Activated CD8-positive, alpha-beta T cell treated with anti-CD3 and anti-CD28 coated beads, Interleukin-2, amount 10 ng/mL, durations not matched to agents 7 days and 5 days (primary cell): ENCODE results near the gene FAM120B. TPM values are rescaled to one million over a fixed set of nuclear protein-coding genes. Genes with fewer than 3 reads are reported as not detected.

ENCODE experiments used
- ATAC-seq: fragments of 150-1000 bp; cut with Tn5 transposase; one replicate; pipeline ENCODE4 v1.10.0; 2021; ENCODE audit warnings: moderate library complexity
- CTCF ChIA-PET: fragments of 350-600 bp; sonication (Branson Sonifier 250); formaldehyde crosslinking; loops from one replicate; lab custom pipeline; 2021; ENCODE audit warnings: antibody characterized with exemption; lab: Charles Lee
- POLR2A ChIA-PET: fragments of 350-600 bp; sonication (Branson Sonifier 250); formaldehyde crosslinking; loops from one replicate; lab custom pipeline; 2021; ENCODE audit warnings: antibody characterized with exemption; lab: Charles Lee
- DNase-seq: peaks from one replicate; pipeline ENCODE4 v3.0.0-alpha.2; 2020
- H3K27ac Mint-ChIP-seq: one replicate; pipeline ENCODE4 v1.8.0; 2021; ENCODE audit warnings: mild to moderate bottlenecking, mixed read lengths
- H3K27me3 Mint-ChIP-seq: one replicate; pipeline ENCODE4 v1.8.0; 2021; ENCODE audit warnings: low read depth, mixed read lengths
- H3K36me3 Mint-ChIP-seq: one replicate; pipeline ENCODE4 v1.8.0; 2021; ENCODE audit warnings: low read depth, mixed read lengths
- H3K4me1 Mint-ChIP-seq: one replicate; pipeline ENCODE4 v1.8.0; 2021; ENCODE audit warnings: low read depth, mixed read lengths
- H3K4me3 Mint-ChIP-seq: one replicate; pipeline ENCODE4 v1.8.0; 2021; ENCODE audit warnings: mild to moderate bottlenecking, mixed read lengths
- H3K9me3 Mint-ChIP-seq: one replicate; pipeline ENCODE4 v1.8.0; 2022; ENCODE audit warnings: mixed read lengths; ENCODE audit not compliant: insufficient read depth
- total RNA-seq, 2 experiments: library from RNA; stranded (reverse); gene quantifications; one replicate each; pipeline ENCODE4 v1.2.3, GENCODE V29; 2021

FAM120B gene
- total RNA-seq, 2 experiments from 2014 or later: 25.5 to 26.0 TPM

DNA sequence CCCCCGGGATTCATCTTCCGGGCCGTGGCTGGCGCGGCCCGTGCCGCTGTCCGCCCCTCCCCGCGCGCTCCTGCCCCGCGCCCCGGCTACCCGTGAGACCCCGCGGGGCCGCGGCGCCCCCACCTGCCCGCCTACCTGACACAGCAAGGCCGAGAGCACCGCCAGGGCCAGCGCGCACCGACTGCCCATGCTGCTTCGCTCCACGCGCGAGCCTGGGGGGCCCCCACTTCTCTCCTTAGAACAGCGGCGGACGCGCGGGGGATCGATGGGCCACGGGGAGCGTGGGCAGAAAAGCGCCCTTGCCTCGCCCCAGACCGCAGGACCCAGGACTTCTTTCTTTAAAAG, 16.6 kb upstream of the FAM120B start:
- Mint-ChIP-seq H3K27me3 (peaks cover 39% of the 10 kb centered on the region), H3K36me3 (peaks cover 23% of the 10 kb centered on the region), H3K27ac (peak overlapping the region; percentile 78), H3K4me3 (peak overlapping the region; percentile 83), H3K9me3 (no peaks in the 10 kb centered on the region), H3K4me1 (peaks cover 50% of the 10 kb centered on the region)
- peak; percentile 6 for ATAC-seq
- CTCF ChIA-PET: interaction anchor here (0.9 kb wide), 1 partner anchor 12 kb away, joined by 4 read pairs; no protein-coding TSS in a partner anchor
- POLR2A ChIA-PET: no interaction called here
- no peak for DNase-seq

DNA sequence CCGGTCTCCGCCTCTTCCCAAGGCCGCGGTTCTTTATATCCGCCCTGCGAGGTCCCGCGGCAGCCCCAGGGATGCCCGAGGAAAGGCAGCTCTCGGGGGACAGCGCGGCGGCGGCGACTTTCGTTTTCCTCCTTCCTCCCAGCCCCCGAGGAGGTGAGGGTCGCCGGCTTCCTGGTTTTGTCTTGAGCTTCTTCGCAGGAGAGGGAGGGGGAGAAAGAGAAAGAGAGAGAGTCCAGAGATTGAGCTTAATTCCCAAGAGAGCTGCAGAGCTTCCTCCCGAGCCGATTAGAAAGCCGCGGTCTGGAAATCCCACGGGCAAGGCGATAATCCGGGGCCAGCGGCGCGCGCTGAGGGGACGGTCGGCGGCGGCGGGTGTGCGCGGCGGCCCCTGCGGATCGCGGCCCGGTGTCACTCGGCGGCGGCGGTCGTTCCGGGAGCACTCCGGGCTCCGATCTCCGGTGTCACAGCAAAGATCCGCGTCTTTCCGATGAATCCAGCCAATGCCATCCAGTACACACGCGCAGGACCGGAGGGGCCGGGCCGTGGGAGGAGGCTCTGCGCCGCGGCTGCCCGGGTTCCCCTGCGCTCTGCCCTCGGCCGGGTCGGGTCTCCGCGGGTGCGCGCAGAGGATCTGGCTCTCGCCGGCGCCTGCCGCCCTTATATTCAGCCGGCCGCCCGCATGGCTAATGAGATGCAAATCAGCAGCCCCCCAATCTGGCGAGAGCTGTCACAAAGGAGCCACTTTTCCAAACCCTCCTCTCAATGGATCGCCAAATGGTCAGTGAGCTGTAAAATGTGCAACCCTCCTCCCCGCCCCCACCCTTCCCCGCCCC, 16.0 kb upstream of the FAM120B start, which contains the start of gene DLL1:
TSS of gene DLL1 (minus strand) at position 783 of the 833 bp plus-strand sequence. CDS start 939 bp downstream, outside the sequence.
- POLR2A ChIA-PET: interaction anchor here (0.5 to 1.2 kb wide), 3 partner anchors 9 to 143 kb away, joined by 3 to 5 read pairs (median 3); no protein-coding TSS in a partner anchor
- H3K4me3 Mint-ChIP-seq: peak within 1 kb of the TSS; percentile 83
- DNase-seq (peak; percentile 52), ATAC-seq (peak; percentile 37)
- peaks cover 44% of the 10 kb centered on the region for H3K27me3 Mint-ChIP-seq
- H3K36me3 Mint-ChIP-seq: peaks cover 20% of the 10 kb centered on the region
- peak within 1 kb of the TSS; percentile 78 for H3K27ac Mint-ChIP-seq
- H3K9me3 Mint-ChIP-seq: no peaks in the 10 kb centered on the region
- peaks cover 54% of the 10 kb centered on the region for H3K4me1 Mint-ChIP-seq
- CTCF ChIA-PET: interaction anchor here (0.9 to 2.3 kb wide), 4 partner anchors 13 to 500 kb away, joined by 3 to 6 read pairs (median 4); no protein-coding TSS in a partner anchor

DNA sequence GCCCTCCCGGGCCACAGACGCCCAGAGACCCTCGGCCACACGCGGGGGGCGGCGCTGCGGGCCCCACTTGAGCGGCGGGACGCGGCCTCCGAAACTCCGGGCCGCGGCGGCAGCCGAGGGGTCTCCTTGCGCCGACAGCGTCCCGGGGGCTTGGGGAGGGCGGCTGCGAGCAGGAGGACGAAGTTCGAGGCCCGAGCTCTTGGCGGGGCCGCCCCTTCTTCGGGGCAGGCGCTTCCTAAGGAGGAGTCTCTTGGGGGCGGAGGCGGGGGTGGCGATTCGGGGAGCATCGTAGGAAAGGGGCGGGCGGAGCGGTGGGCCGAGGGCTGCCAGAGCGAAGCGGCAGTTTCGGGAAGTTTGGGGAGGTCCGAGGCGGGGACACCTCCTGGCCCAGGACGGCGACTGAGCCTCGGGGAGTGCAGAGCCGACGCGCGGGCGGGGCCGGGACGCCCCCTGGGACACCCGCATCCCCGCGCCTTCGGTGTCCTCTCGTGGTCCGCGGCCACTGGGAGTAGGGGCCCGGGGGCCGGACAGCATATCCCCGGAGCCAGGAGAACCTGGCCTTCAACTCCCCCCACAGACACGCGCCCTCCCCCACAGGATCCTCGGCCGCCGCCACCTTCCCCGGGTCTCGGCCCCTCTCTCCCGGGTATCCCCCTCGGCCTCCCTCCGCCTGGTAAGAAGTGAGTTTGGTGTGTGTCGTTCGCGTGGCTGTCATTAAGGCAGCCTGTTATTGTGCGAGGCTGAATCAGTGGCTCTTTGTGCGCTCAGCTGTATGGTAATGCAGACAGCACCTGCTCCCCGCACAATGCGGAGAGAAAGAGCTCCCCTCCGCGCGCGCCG, 15.1 kb upstream of the FAM120B start:
- CTCF ChIA-PET: interaction anchor here (0.7 to 3.3 kb wide), 9 partner anchors 14 to 502 kb away, joined by 3 to 15 read pairs (median 4); no protein-coding TSS in a partner anchor
- POLR2A ChIA-PET: interaction anchor here (1.0 to 1.6 kb wide), 4 partner anchors 14 to 144 kb away, joined by 3 to 8 read pairs (median 4); partner anchors contain the start of gene FAM120B
- DNase-seq: peak; percentile 66
- H3K27me3 Mint-ChIP-seq: peaks cover 47% of the 10 kb centered on the region
- no peaks in the 10 kb centered on the region for H3K9me3 Mint-ChIP-seq
- peaks cover 55% of the 10 kb centered on the region for H3K4me1 Mint-ChIP-seq
- peaks cover 19% of the 10 kb centered on the region for H3K36me3 Mint-ChIP-seq
- ATAC-seq: peak; percentile 38
- H3K4me3 Mint-ChIP-seq: peak overlapping the region; percentile 69
- peak overlapping the region; percentile 64 for H3K27ac Mint-ChIP-seq

DNA sequence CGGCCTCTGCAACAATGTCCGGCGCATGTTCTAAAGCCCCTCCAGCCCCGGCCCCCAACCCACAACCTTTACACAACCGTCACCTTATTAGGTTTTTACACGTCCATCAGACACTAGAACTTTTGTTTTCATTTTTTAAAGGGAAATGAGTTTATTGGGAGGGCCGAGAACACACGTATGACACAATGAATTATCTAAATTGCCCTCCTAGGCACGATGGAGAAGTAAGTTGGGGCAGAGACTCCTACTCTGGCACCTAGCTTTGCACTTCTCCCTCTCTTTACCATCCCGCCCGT, 14.5 kb upstream of the FAM120B start:
- ChIA-PET POLR2A (interaction anchor here (1.0 to 1.6 kb wide), 4 partner anchors 14 to 144 kb away, joined by 3 to 8 read pairs (median 4); partner anchors contain the start of gene FAM120B), CTCF (interaction anchor here (0.7 to 3.3 kb wide), 10 partner anchors 13 to 502 kb away, joined by 3 to 15 read pairs (median 4); no protein-coding TSS in a partner anchor)
- Mint-ChIP-seq H3K36me3 (peaks cover 14% of the 10 kb centered on the region), H3K4me1 (peaks cover 55% of the 10 kb centered on the region), H3K9me3 (no peaks in the 10 kb centered on the region), H3K27me3 (peaks cover 47% of the 10 kb centered on the region), H3K27ac (peak overlapping the region; percentile 64), H3K4me3 (peak overlapping the region; percentile 69)
- ATAC-seq (no peak), DNase-seq (no peak)

DNA sequence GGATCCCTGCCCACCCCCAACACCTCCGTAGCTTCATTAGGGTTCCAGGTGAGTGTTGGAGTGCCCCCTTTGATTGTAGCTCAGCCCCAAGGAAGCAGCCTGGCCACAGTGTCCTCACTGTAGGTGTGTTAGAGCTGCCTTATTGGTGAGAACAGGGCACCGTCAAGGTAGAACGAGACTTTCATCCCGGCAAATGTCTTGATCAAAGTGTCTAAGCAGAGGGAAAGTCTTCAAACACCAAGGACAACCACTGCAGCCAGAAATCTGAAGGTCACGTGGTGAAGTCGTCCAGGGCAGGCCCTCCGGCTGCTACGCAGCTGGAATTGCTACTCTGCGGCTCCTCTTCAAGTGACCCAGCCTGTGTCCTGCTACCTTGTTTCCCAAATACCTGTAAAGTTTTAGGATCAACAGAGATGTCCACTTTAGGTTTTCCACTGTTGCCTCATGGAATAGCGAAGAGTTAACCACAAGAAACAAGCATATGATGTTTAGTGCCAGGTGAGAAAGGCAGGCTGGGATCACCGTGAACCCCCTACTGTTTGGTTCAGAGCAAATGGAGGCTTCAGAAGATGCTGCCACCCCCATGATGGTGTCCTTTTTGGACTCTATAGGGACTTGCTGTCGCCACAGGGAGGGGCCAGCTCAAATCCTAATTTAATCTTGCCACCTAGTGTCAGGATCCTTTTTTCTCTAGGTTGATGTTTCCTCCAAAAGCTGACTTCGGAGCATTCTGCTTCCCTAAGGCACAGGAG, 14.0 kb upstream of the FAM120B start:
- Mint-ChIP-seq H3K27ac (no peak overlapping the region), H3K36me3 (peaks cover 14% of the 10 kb centered on the region), H3K4me3 (peak overlapping the region; percentile 69), H3K27me3 (peaks cover 52% of the 10 kb centered on the region), H3K4me1 (peaks cover 54% of the 10 kb centered on the region), H3K9me3 (no peaks in the 10 kb centered on the region)
- no peak for ATAC-seq
- DNase-seq: no peak
- ChIA-PET POLR2A (interaction anchor here (1.0 to 1.6 kb wide), 2 partner anchors 15 to 20 kb away, joined by 3 to 8 read pairs; partner anchors contain the start of gene FAM120B), CTCF (interaction anchor here (0.7 to 3.3 kb wide), 10 partner anchors 13 to 503 kb away, joined by 3 to 15 read pairs (median 4); no protein-coding TSS in a partner anchor)

DNA sequence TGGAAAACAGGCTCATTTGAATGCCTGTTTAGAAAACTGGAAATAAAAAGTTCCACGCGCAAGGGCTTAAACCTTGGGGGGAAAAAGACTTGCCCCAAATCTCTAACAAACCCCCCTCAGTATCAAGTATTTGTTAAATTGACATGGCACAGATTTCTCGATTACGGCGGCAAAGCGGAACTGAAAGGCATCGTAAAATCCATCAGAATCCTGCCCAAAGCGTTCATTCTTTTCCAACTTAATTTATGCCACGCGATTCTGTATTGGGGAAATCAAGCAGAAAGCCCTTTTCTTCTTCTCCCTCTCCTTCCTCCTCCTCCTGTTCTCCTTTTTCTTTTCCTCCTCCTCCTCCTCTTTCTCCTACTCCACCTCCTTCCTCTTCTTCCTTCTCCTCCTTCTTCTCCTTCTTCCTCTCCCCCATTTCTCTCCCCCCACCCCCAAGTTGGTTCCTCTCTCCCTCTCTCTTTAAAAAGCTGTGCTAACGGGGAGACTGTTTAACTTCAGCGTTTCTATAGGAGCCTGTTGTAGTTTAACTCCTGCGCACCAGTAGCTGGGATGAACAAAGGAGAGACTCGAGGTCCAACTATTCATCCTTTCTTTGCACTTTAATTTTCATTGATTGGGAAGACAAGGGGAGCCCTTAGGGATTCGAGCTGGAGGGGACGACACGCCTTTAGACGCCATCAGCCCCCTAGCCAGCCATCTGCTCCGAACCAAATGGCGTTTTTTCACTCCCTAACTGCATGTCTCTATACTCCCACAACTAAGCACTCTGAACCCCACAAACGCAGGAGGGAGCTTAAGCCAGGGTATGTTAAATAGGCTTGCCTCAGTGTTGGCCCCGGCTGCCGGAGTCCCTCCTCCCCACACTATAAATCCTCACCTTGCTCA, 13.0 kb upstream of the FAM120B start:
- Mint-ChIP-seq H3K9me3 (no peaks in the 10 kb centered on the region), H3K27me3 (peaks cover 61% of the 10 kb centered on the region), H3K27ac (no peak overlapping the region), H3K36me3 (peaks cover 5% of the 10 kb centered on the region), H3K4me1 (peaks cover 49% of the 10 kb centered on the region), H3K4me3 (no peak overlapping the region)
- ChIA-PET CTCF (interaction anchor here (0.8 to 3.3 kb wide), 3 partner anchors 8 to 462 kb away, joined by 3 to 15 read pairs (median 9); no protein-coding TSS in a partner anchor), POLR2A (no interaction called here)
- no peak for DNase-seq
- ATAC-seq: no peak

DNA sequence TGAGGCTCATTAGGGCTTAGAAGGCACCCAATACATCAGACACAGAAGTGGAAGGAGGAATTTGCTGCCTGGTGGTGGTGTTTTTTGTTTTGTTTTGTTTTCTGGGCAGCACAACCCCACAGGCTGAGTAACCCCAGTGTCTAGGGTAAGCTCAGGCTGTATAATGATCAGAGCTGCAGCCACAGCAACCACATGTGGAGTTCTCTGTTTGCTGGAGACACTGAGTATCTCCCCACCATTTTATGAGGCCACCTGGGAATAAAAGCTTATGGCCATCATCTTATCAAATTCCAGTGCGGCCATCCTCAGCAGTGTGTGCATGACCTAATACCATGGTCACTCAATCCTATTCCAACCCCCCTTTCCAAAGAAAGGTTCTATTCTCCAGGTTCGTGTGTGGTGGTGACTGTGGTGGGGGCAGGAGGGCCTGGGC, 12.2 kb upstream of the FAM120B start:
- peaks cover 63% of the 10 kb centered on the region for H3K27me3 Mint-ChIP-seq

DNA sequence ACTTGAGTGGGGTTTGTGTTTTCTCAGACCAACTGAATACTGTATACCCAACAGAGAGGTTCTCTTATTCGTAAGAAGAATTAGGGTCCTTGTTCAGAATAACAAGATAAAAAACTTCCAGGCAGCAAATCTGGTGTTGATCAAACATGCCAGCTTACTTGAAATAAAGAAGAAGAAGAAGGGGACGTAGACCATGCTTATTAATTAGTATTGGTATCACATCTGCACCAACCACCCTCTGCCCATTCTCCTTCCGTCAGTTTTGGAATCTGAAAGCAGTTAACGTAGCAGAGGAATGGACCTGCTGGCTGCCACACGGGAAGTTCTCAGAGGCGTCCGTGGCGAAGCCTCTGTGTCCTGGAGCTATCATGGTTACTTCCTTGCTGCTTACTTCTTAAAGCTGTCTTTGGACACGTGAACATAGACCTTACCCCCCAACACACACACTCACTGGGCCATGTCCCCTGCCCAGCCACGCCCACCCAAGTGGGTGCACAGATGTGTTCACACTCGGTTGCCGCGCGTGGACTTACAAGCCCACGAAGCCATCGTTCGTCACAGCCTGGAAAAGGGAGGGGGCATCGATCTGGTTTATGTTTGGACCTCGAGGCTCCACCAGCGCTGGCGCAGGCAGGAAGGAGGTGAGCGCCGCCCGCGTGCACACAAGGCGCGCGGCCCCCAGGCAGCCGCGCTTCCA, 11.6 kb upstream of the FAM120B start:
- POLR2A ChIA-PET: no interaction called here
- CTCF ChIA-PET: interaction anchor here (1.2 to 3.3 kb wide), 2 partner anchors 12 to 345 kb away, joined by 3 to 15 read pairs; partner anchors contain the start of gene FAM120B
- H3K27me3 Mint-ChIP-seq: peaks cover 68% of the 10 kb centered on the region

More for the DNA sequence above, 12.2 kb upstream of the FAM120B start:
- ChIA-PET CTCF (interaction anchor here (0.8 to 3.3 kb wide), 3 partner anchors 9 to 344 kb away, joined by 3 to 15 read pairs (median 3); partner anchors contain the start of gene FAM120B), POLR2A (no interaction called here)
- Mint-ChIP-seq H3K4me1 (peaks cover 51% of the 10 kb centered on the region), H3K9me3 (no peaks in the 10 kb centered on the region), H3K27ac (no peak overlapping the region), H3K4me3 (no peak overlapping the region), H3K36me3 (no peaks in the 10 kb centered on the region)
- DNase-seq (no peak), ATAC-seq (no peak)

DNA sequence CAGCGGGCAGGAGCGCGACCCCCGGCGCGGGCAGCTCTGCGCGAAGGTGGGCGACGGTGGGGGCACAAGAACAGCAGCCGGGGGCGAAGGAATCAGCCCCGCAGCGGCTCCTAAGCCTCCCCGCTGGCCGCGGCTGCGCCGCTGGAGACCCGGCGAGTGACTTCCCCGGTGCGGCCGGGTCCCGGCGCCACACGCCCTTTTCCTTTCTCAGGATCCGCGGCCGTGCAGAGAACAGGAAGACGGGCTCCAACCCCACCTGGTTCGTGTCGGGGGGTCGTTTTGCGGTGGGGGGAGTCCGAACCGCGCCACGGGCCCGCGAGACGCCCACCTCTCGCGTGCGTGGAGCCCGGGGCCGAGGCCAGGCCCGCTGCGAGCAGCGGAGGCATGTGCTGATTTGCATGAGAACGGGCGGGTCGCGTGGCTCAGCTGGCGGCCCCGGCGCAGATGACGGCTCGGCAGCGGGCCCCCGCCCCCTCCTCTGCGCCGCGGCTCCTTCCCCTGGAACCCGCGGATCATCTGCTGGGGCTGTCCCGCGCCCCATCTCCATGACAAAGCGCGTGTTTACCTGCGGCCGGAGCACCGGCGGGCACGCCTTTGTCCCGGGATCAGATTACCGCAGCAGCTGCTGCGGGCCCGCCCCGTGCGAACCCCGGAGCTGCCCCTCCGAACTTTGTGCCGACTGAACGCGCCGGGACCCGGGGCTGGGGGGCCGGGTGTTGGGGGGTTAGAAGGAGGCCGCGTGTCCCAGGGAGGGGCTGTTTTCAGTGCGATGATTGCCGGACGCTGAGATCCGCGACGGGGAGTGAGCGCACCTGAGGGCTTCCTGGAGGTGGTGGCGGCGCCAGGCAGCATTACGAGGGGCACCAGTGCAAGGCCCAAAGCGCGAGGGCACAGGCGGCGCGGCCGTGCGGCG, 10.8 kb upstream of the FAM120B start:
- H3K27me3 Mint-ChIP-seq: peaks cover 74% of the 10 kb centered on the region
- no peak overlapping the region for H3K27ac Mint-ChIP-seq
- no peaks in the 10 kb centered on the region for H3K9me3 Mint-ChIP-seq
- ChIA-PET POLR2A (no interaction called here), CTCF (interaction anchor here (1.2 kb wide), 1 partner anchor 11 kb away, joined by 3 read pairs; the partner anchor contains the start of gene FAM120B)
- no peaks in the 10 kb centered on the region for H3K36me3 Mint-ChIP-seq
- H3K4me3 Mint-ChIP-seq: peak overlapping the region; percentile 65
- H3K4me1 Mint-ChIP-seq: peaks cover 49% of the 10 kb centered on the region
- DNase-seq: no peak
- ATAC-seq: peak; percentile 38

More for the DNA sequence above, 11.6 kb upstream of the FAM120B start:
- no peak for ATAC-seq
- H3K4me3 Mint-ChIP-seq: peak overlapping the region; percentile 43
- DNase-seq: no peak
- H3K4me1 Mint-ChIP-seq: peaks cover 51% of the 10 kb centered on the region
- H3K36me3 Mint-ChIP-seq: no peaks in the 10 kb centered on the region
- H3K9me3 Mint-ChIP-seq: no peaks in the 10 kb centered on the region
- no peak overlapping the region for H3K27ac Mint-ChIP-seq
